ENCODE measurements around the gene EGR2.

DNA sequence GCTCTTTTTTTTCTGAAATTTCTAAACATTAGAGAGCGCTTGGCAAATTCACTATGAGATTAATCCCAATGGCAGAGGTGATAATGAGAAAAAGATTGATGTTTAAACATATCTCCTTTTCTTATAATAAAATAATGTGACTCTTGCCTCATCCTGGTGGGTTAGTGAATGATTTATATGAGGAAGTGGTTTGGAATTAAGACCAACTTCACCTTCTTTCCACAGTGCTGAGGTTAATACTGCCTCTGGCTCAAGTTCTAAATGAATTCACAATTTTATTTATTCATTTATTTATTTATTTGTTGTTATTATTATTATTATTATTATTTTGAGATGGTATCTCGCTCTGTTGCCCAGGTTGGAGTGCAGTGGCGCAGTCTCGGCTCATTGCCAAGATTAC is 52.2 kb downstream of the EGR2 start:
- TF ChIP-seq, protein P1, sequence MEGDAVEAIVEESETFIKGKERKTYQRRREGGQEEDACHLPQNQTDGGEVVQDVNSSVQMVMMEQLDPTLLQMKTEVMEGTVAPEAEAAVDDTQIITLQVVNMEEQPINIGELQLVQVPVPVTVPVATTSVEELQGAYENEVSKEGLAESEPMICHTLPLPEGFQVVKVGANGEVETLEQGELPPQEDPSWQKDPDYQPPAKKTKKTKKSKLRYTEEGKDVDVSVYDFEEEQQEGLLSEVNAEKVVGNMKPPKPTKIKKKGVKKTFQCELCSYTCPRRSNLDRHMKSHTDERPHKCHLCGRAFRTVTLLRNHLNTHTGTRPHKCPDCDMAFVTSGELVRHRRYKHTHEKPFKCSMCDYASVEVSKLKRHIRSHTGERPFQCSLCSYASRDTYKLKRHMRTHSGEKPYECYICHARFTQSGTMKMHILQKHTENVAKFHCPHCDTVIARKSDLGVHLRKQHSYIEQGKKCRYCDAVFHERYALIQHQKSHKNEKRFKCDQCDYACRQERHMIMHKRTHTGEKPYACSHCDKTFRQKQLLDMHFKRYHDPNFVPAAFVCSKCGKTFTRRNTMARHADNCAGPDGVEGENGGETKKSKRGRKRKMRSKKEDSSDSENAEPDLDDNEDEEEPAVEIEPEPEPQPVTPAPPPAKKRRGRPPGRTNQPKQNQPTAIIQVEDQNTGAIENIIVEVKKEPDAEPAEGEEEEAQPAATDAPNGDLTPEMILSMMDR (conservative IDR thresholded peaks at IDR 0.05 in 1 of 2, IDR thresholded peaks at IDR 0.05 in 1 of 2; ENCODE audit: extremely low read depth in 1 of 2, insufficient read depth in 1 of 2, low read depth in 1 of 2, low read length in 2 of 2) = no peak
- no peak for TF ChIP-seq EZH2 (IDR thresholded peaks at IDR 0.05; ENCODE audit: borderline replicate concordance, low read length)
